AG04450 (cell line): ENCODE data around the gene ESPNL. TPM values are rescaled to one million over a fixed set of nuclear protein-coding genes. Genes with fewer than 3 reads are reported as not detected.

ENCODE experiments used
- CTCF ChIA-PET: fragments of 300-600, 350-600 bp; formaldehyde crosslinking; extraction: SDS; loops from one replicate; lab custom pipeline; 2022; ENCODE audit warnings: antibody characterized with exemption, inconsistent platforms; lab: Charles Lee
- POLR2A ChIA-PET: fragments of 350-600 bp; formaldehyde crosslinking; extraction: SDS; loops from one replicate; lab custom pipeline; 2021; ENCODE audit warnings: antibody characterized with exemption, inconsistent platforms; lab: Yijun Ruan, JAX
- DNase-seq: peaks from one replicate; pipeline ENCODE4 v3.0.0-alpha.2; 2011; ENCODE audit warnings: low read depth, low spot score
- H3K27ac ChIP-seq: one replicate; pipeline ENCODE4 v1.5.1; 2012; ENCODE audit warnings: low read depth, low read length, control low read depth
- H3K27me3 ChIP-seq: one replicate; pipeline ENCODE4 v1.6.0; 2012; ENCODE audit warnings: low read length; ENCODE audit not compliant: control insufficient read depth, insufficient read depth
- H3K4me3 ChIP-seq: 2 replicates; pipeline ENCODE4 v1.5.1; 2011; ENCODE audit warnings: mild to moderate bottlenecking, low read depth, low read length, control low read depth
- H3K9me3 ChIP-seq: 2 replicates; pipeline ENCODE4 v1.5.1; 2012; ENCODE audit warnings: low read length; ENCODE audit not compliant: control insufficient read depth, insufficient read depth
- polyA plus RNA-seq: library from polyadenylated mRNA; depleted of rRNA; stranded (reverse); fragments of >200 nt; gene quantifications from 2 replicates; pipeline ENCODE4 v1.2.3, GENCODE V29; 2011; rRNA removed
- TF ChIP-seq, protein P1 (sequence below): IDR thresholded peaks from 2 replicates; pipeline ENCODE4 v1.5.1; 2011; ENCODE audit warnings: low read depth, low read length, control low read depth, inconsistent platforms

ESPNL gene
- polyA plus RNA-seq, 1 experiment, result 1.0 TPM

DNA sequence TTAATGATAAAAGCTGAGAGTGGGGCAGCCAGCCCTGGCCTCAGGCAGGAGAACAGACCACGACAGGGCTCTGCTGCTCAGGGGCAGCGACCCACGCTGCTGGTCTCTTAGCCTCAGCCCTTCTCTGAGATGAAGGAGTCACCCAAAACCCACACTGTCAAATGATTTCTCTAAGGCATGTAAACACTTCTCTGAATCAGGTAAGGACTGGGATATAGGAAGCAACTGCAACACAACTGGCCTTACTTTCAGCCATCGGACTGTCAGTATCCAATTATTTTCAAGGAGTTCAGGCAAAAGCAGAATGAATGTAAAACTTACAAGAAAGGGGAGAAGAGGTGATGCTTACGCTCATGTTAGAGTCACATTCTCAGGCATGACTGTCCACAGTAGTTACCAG, 80.4 kb downstream of the ESPNL start:
- Histone ChIP-seq H3K27ac (no peak overlapping the region), H3K4me3 (no peak overlapping the region), H3K9me3 (no peaks in the 10 kb centered on the region), H3K27me3 (no peaks in the 10 kb centered on the region)
- POLR2A ChIA-PET, result interaction anchor here (1.0 kb wide), 1 partner anchor 11 kb away, joined by 3 read pairs; no protein-coding TSS in a partner anchor
- CTCF ChIA-PET, result no interaction called here
- TF ChIP-seq, protein P1, sequence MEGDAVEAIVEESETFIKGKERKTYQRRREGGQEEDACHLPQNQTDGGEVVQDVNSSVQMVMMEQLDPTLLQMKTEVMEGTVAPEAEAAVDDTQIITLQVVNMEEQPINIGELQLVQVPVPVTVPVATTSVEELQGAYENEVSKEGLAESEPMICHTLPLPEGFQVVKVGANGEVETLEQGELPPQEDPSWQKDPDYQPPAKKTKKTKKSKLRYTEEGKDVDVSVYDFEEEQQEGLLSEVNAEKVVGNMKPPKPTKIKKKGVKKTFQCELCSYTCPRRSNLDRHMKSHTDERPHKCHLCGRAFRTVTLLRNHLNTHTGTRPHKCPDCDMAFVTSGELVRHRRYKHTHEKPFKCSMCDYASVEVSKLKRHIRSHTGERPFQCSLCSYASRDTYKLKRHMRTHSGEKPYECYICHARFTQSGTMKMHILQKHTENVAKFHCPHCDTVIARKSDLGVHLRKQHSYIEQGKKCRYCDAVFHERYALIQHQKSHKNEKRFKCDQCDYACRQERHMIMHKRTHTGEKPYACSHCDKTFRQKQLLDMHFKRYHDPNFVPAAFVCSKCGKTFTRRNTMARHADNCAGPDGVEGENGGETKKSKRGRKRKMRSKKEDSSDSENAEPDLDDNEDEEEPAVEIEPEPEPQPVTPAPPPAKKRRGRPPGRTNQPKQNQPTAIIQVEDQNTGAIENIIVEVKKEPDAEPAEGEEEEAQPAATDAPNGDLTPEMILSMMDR, result no peak
- no peak for DNase-seq

DNA sequence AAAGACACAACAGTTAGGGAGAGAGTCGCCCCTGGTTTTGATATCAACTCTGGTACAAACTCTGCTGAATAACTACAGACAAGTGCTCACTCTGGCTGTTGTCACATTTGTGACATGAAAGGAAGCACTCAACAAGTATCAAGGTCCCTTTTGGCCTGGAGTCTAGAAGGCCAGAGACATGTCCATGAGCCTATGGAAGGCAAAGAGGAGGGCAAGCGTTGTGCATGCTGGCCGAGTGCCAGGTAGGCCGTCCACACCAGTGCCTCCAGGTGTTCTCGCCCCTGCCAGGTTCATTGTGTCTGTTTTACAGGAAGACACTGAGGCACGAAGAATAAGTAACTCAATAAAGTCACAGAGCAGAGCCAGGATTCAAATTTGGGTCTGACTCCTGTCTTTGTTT, 82.2 kb downstream of the ESPNL start:
- Histone ChIP-seq H3K9me3 (no peaks in the 10 kb centered on the region), H3K27ac (no peak overlapping the region), H3K4me3 (no peak overlapping the region), H3K27me3 (no peaks in the 10 kb centered on the region)
- CTCF ChIA-PET, result no interaction called here
- POLR2A ChIA-PET, result no interaction called here
- no peak for DNase-seq
- TF ChIP-seq, protein P1, result no peak

Other genes with a start within 250 kb of the ESPNL start
- gene RAMP1, start 240.7 kb upstream of the ESPNL start, polyA plus RNA-seq, result 26.5 and 47.7 TPM in 2 replicates
- 91.8 and 119 TPM in 2 replicates for gene UBE2F, start 133.3 kb upstream of the ESPNL start, polyA plus RNA-seq
- 11.2 TPM in 2 replicates for gene SCLY, start 39.3 kb upstream of the ESPNL start, polyA plus RNA-seq
- gene KLHL30, start 38.3 kb downstream of the ESPNL start, polyA plus RNA-seq, result not detected in 2 replicates
- gene ERFE, start 58.6 kb downstream of the ESPNL start, polyA plus RNA-seq, result 2.4 and 2.9 TPM in 2 replicates
- gene ILKAP, start 103.4 kb downstream of the ESPNL start, polyA plus RNA-seq, result 29.4 and 34.9 TPM in 2 replicates
- gene HES6, start 139.7 kb downstream of the ESPNL start, polyA plus RNA-seq, result 2.9 and 3.9 TPM in 2 replicates
- gene PER2, start 188.3 kb downstream of the ESPNL start, polyA plus RNA-seq, result 1.7 and 1.9 TPM in 2 replicates
- gene TRAF3IP1, start 220.2 kb downstream of the ESPNL start, polyA plus RNA-seq, result 5.9 and 7.3 TPM in 2 replicates